Suprapubic skin (tissue), 4 donors: ENCODE measurements around the gene CHID1.

Experiments used
- EP300 ChIP-seq: sonication (generic); formaldehyde crosslinking; IDR thresholded peaks from one replicate; pipeline ENCODE4 v1.6.1; 2017; ENCODE audit warnings: antibody characterized with exemption
- POLR2AphosphoS5 ChIP-seq, 3 donors: sonication (generic); formaldehyde crosslinking; IDR thresholded peaks; one replicate each; pipeline ENCODE4 v1.6.1; 2017; ENCODE audit warnings: antibody characterized with exemption in 3 of 3

GRCh38 chr11:858762-859339 is 51.8 kb downstream of the CHID1 start:
- no peak for TF ChIP-seq POLR2AphosphoS5 (IDR thresholded peaks at IDR 0.05)
- no peak for TF ChIP-seq EP300
